SW480 (cell line): ENCODE measurements around the gene PKIB.

Source experiments
- DNase-seq: peaks from one replicate; pipeline ENCODE4 v3.0.0-alpha.2; 2016; ENCODE audit warnings: low spot score

The PKIB gene

GRCh38 chr6:122669418-122669817 lies 59.2 kb downstream of the PKIB start:
- DNase-seq, result no peak

- no peak for DNase-seq
Measured at GRCh38 chr6:122669868-122670267, 59.7 kb downstream of the PKIB start.

- DNase-seq, result no peak
Measured at GRCh38 chr6:122671251-122671650, 61.0 kb downstream of the PKIB start.

GRCh38 chr6:122673343-122673961 lies 63.2 kb downstream of the PKIB start:
- no peak for DNase-seq

- DNase-seq, result no peak
Measured at GRCh38 chr6:122676146-122676545, 65.9 kb downstream of the PKIB start.

- no peak for DNase-seq
Measured at GRCh38 chr6:122676688-122677087, 66.5 kb downstream of the PKIB start.

GRCh38 chr6:122677406-122677805 lies 67.2 kb downstream of the PKIB start:
- no peak for DNase-seq

- DNase-seq, result no peak
Measured at GRCh38 chr6:122678841-122679240, 68.6 kb downstream of the PKIB start.

GRCh38 chr6:122681705-122682104 lies 71.5 kb downstream of the PKIB start:
- DNase-seq, result no peak

- no peak for DNase-seq
Measured at GRCh38 chr6:122683989-122684651, 73.9 kb downstream of the PKIB start.

GRCh38 chr6:122692175-122692598 lies 82.0 kb downstream of the PKIB start:
- no peak for DNase-seq

- no peak for DNase-seq
Measured at GRCh38 chr6:122692807-122693580, 82.8 kb downstream of the PKIB start.

- no peak for DNase-seq
Measured at GRCh38 chr6:122694075-122694474, 83.9 kb downstream of the PKIB start.

- DNase-seq, result no peak
Measured at GRCh38 chr6:122694602-122695001, 84.4 kb downstream of the PKIB start.

GRCh38 chr6:122695188-122695587 lies 85.0 kb downstream of the PKIB start:
- no peak for DNase-seq

- DNase-seq, result peak; percentile 26
Measured at GRCh38 chr6:122696079-122696478, 85.9 kb downstream of the PKIB start.

GRCh38 chr6:122696853-122697252 lies 86.6 kb downstream of the PKIB start:
- peak; percentile 20 for DNase-seq

GRCh38 chr6:122697458-122697857 lies 87.3 kb downstream of the PKIB start:
- DNase-seq, result no peak

GRCh38 chr6:122701666-122702065 lies 91.5 kb downstream of the PKIB start:
- DNase-seq, result no peak

GRCh38 chr6:122702841-122703240 lies 92.6 kb downstream of the PKIB start:
- no peak for DNase-seq

GRCh38 chr6:122704066-122704465 lies 93.9 kb downstream of the PKIB start:
- no peak for DNase-seq

GRCh38 chr6:122709922-122710512 lies 99.8 kb downstream of the PKIB start:
- DNase-seq, result no peak
